Glomerular visceral epithelial cell (primary cell): Measurements from ENCODE around the gene MBNL3.
A peak's percentile ranks its signal among the peaks of the same experiment; 100 is the strongest.

ENCODE experiments used
- DNase-seq: peaks from one replicate; pipeline ENCODE4 v3.0.0-alpha.2; 2016; ENCODE audit errors: extremely low spot score

MBNL3 gene

GRCh38 chrX:132415012-132415411, 73.8 kb downstream of the MBNL3 start:
- DNase-seq, result no peak

- DNase-seq, result no peak
Measured at GRCh38 chrX:132414404-132414803, 74.4 kb downstream of the MBNL3 start.

- no peak for DNase-seq
Measured at GRCh38 chrX:132413459-132413858, 75.4 kb downstream of the MBNL3 start.

GRCh38 chrX:132412208-132412607, 76.6 kb downstream of the MBNL3 start:
- no peak for DNase-seq

GRCh38 chrX:132411310-132411977, 77.4 kb downstream of the MBNL3 start:
- DNase-seq, result no peak

GRCh38 chrX:132409780-132410556, 78.9 kb downstream of the MBNL3 start:
- no peak for DNase-seq

- DNase-seq, result no peak
Measured at GRCh38 chrX:132407691-132408090, 81.1 kb downstream of the MBNL3 start.

- DNase-seq, result no peak
Measured at GRCh38 chrX:132406106-132406505, 82.7 kb downstream of the MBNL3 start.

GRCh38 chrX:132404266-132404665, 84.6 kb downstream of the MBNL3 start:
- no peak for DNase-seq

GRCh38 chrX:132401935-132402334, 86.9 kb downstream of the MBNL3 start:
- peak; percentile 6 for DNase-seq

GRCh38 chrX:132400706-132401105, 88.1 kb downstream of the MBNL3 start:
- no peak for DNase-seq

- no peak for DNase-seq
Measured at GRCh38 chrX:132395645-132396044, 93.2 kb downstream of the MBNL3 start.

- DNase-seq, result no peak
Measured at GRCh38 chrX:132395026-132395425, 93.8 kb downstream of the MBNL3 start.

- DNase-seq, result no peak
Measured at GRCh38 chrX:132394591-132394990, 94.2 kb downstream of the MBNL3 start.

GRCh38 chrX:132393992-132394391, 94.8 kb downstream of the MBNL3 start:
- DNase-seq, result no peak

- no peak for DNase-seq
Measured at GRCh38 chrX:132393485-132393884, 95.4 kb downstream of the MBNL3 start.

- no peak for DNase-seq
Measured at GRCh38 chrX:132393085-132393484, 95.8 kb downstream of the MBNL3 start.

- no peak for DNase-seq
Measured at GRCh38 chrX:132390792-132391191, 98.0 kb downstream of the MBNL3 start.

GRCh38 chrX:132389480-132389879, 99.4 kb downstream of the MBNL3 start:
- no peak for DNase-seq

- no peak for DNase-seq
Measured at GRCh38 chrX:132388371-132388770, 100.5 kb downstream of the MBNL3 start.

GRCh38 chrX:132384301-132384700, 104.5 kb downstream of the MBNL3 start:
- no peak for DNase-seq

- no peak for DNase-seq
Measured at GRCh38 chrX:132382068-132382467, 106.8 kb downstream of the MBNL3 start.

- DNase-seq, result no peak
Measured at GRCh38 chrX:132378281-132378680, 110.6 kb downstream of the MBNL3 start.
